Nephron (organoid): ENCODE data around the gene VSIG8.

Experiments
- H3K27ac Mint-ChIP-seq, 3 experiments: 2 replicates each; pipeline ENCODE4 v1.8.0; 2020; ENCODE audit warnings: mixed read lengths in 3 of 3, mild to moderate bottlenecking in 2 of 3, moderate library complexity in 1 of 3
- H3K27me3 Mint-ChIP-seq: 2 replicates; pipeline ENCODE4 v1.8.0; 2021; ENCODE audit warnings: low read depth, mild to moderate bottlenecking, moderate library complexity, mixed read lengths
- H3K36me3 Mint-ChIP-seq: 2 replicates; pipeline ENCODE4 v1.8.0; 2020; ENCODE audit warnings: low read depth, mixed read lengths
- H3K4me1 Mint-ChIP-seq: 2 replicates; pipeline ENCODE4 v1.8.0; 2020; ENCODE audit warnings: mixed read lengths
- H3K4me3 Mint-ChIP-seq, 3 experiments: 2 replicates each; pipeline ENCODE4 v1.8.0; 2020; ENCODE audit warnings: mild to moderate bottlenecking in 3 of 3, mixed read lengths in 3 of 3, moderate library complexity in 2 of 3
- H3K9me3 Mint-ChIP-seq: 2 replicates; pipeline ENCODE4 v1.8.0; 2020; ENCODE audit warnings: mixed read lengths
- CTCF ChIP-seq, 3 experiments: fragments of 200-600 bp; sonication (generic); IDR thresholded peaks; one replicate each; pipeline ENCODE4 v1.5.0; 2021; ENCODE audit warnings: antibody characterized with exemption in 3 of 3; ENCODE audit not compliant: unreplicated experiment in 3 of 3

VSIG8 gene

GRCh38 chr1:159880430-159880829 lies 18.0 kb upstream of the VSIG8 start:
- Mint-ChIP-seq H3K9me3 (no peaks in the 10 kb centered on the region), H3K4me3 (no peak overlapping the region), H3K4me1 (no peaks in the 10 kb centered on the region), H3K36me3 (no peaks in the 10 kb centered on the region), H3K27ac (no peak overlapping the region), H3K27me3 (peaks cover 10% of the 10 kb centered on the region)
- TF ChIP-seq CTCF (IDR thresholded peaks at IDR 0.05; ENCODE audit: unreplicated experiment in 3 of 3) = no peak

GRCh38 chr1:159879977-159880376 lies 17.5 kb upstream of the VSIG8 start:
- Mint-ChIP-seq H3K4me3 (no peak overlapping the region), H3K27ac (no peak overlapping the region), H3K36me3 (no peaks in the 10 kb centered on the region), H3K4me1 (no peaks in the 10 kb centered on the region), H3K27me3 (peaks cover 10% of the 10 kb centered on the region), H3K9me3 (no peaks in the 10 kb centered on the region)
- no peak for TF ChIP-seq CTCF (IDR thresholded peaks at IDR 0.05; ENCODE audit: unreplicated experiment in 3 of 3)

GRCh38 chr1:159879136-159879535 lies 16.7 kb upstream of the VSIG8 start:
- no peak for TF ChIP-seq CTCF (IDR thresholded peaks at IDR 0.05; ENCODE audit: unreplicated experiment in 3 of 3)
- no peak overlapping the region for H3K4me3 Mint-ChIP-seq
- no peak overlapping the region for H3K27ac Mint-ChIP-seq
- H3K9me3 Mint-ChIP-seq = no peaks in the 10 kb centered on the region
- H3K36me3 Mint-ChIP-seq = no peaks in the 10 kb centered on the region
- H3K27me3 Mint-ChIP-seq = peaks cover 10% of the 10 kb centered on the region
- H3K4me1 Mint-ChIP-seq = no peaks in the 10 kb centered on the region

- Mint-ChIP-seq H3K9me3 (no peaks in the 10 kb centered on the region), H3K36me3 (no peaks in the 10 kb centered on the region), H3K4me1 (no peaks in the 10 kb centered on the region), H3K27me3 (peaks cover 18% of the 10 kb centered on the region), H3K4me3 (no peak overlapping the region), H3K27ac (no peak overlapping the region)
- no peak for TF ChIP-seq CTCF (IDR thresholded peaks at IDR 0.05; ENCODE audit: unreplicated experiment in 3 of 3)
Observed at GRCh38 chr1:159877695-159878444, 15.4 kb upstream of the VSIG8 start.

- no peaks in the 10 kb centered on the region for H3K36me3 Mint-ChIP-seq
- H3K27me3 Mint-ChIP-seq = peaks cover 28% of the 10 kb centered on the region
- H3K27ac Mint-ChIP-seq = peak overlapping the region in 1 of 3 experiments; percentile 83
- no peaks in the 10 kb centered on the region for H3K9me3 Mint-ChIP-seq
- TF ChIP-seq CTCF (IDR thresholded peaks at IDR 0.05; ENCODE audit: unreplicated experiment in 3 of 3) = no peak
- no peak overlapping the region for H3K4me3 Mint-ChIP-seq
- H3K4me1 Mint-ChIP-seq = no peaks in the 10 kb centered on the region
Observed at GRCh38 chr1:159873530-159874143, 11.2 kb upstream of the VSIG8 start.

GRCh38 chr1:159872891-159873290 lies 10.4 kb upstream of the VSIG8 start:
- peak overlapping the region; percentile 63 to 83 (median 75) for H3K27ac Mint-ChIP-seq

More at GRCh38 chr1:159872891-159873290, 10.4 kb upstream of the VSIG8 start:
- Mint-ChIP-seq H3K9me3 (no peaks in the 10 kb centered on the region), H3K27me3 (peaks cover 24% of the 10 kb centered on the region), H3K4me3 (peak overlapping the region; percentile 45 to 70 (median 63)), H3K4me1 (peaks cover 3% of the 10 kb centered on the region), H3K36me3 (no peaks in the 10 kb centered on the region)
- no peak for TF ChIP-seq CTCF (IDR thresholded peaks at IDR 0.05; ENCODE audit: unreplicated experiment in 3 of 3)
